Panc1 (cell line): Measurements from ENCODE around the gene ATP6V0C. TPM values are rescaled to one million over a fixed set of nuclear protein-coding genes. Genes with fewer than 3 reads are reported as not detected.

ENCODE experiments used
- ATAC-seq: fragments of 200-7000 bp; cut with Tn5 transposase; 2 replicates; pipeline ENCODE4 v1.9.1; 2020; ENCODE audit warnings: mild to moderate bottlenecking, moderate library complexity
- BruUV-seq: library from RNA; stranded (reverse); fragments of 400-500 nt; replicated peaks from 2 replicates; lab custom pipeline; 2021; lab: Mats Ljungman, UMichigan
- CTCF ChIA-PET: fragments of 300-600 bp; sonication (Branson Sonifier 250); formaldehyde crosslinking; loops from one replicate; lab custom pipeline; 2022; ENCODE audit warnings: antibody characterized with exemption; lab: Charles Lee
- POLR2A ChIA-PET: fragments of 300-600 bp; sonication (Branson Sonifier 250); formaldehyde crosslinking; loops from one replicate; lab custom pipeline; 2022; ENCODE audit warnings: antibody characterized with exemption; lab: Charles Lee
- DNase-seq: peaks from one replicate; pipeline ENCODE4 v3.0.0-alpha.2; 2010; ENCODE audit warnings: low read depth, low spot score
- H3K27ac ChIP-seq: 2 replicates; pipeline ENCODE4 v1.5.1; 2011; ENCODE audit warnings: mild to moderate bottlenecking, low read length, inconsistent platforms
- H3K27me3 ChIP-seq: fragments of 200-500 bp; sonication (Bioruptor generic); 2 replicates; pipeline ENCODE4 v1.6.0; 2014; ENCODE audit warnings: low read length, inconsistent platforms; ENCODE audit not compliant: control insufficient read depth, insufficient read depth
- H3K36me3 ChIP-seq: fragments of 200-500 bp; sonication (Bioruptor generic); 2 replicates; pipeline ENCODE4 v1.5.1; 2014; ENCODE audit warnings: inconsistent platforms, mild to moderate bottlenecking, low read length, moderate library complexity; ENCODE audit not compliant: control insufficient read depth, insufficient read depth
- H3K4me1 ChIP-seq: 2 replicates; pipeline ENCODE4 v1.5.1; 2011; ENCODE audit warnings: inconsistent platforms, mild to moderate bottlenecking, low read length, moderate library complexity; ENCODE audit not compliant: control insufficient read depth, insufficient read depth
- H3K4me3 ChIP-seq, 2 experiments: 2 replicates each; pipeline ENCODE4 v1.5.1; 2011 to 2012; ENCODE audit warnings: low read depth in 2 of 2, low read length in 2 of 2, mild to moderate bottlenecking in 2 of 2, inconsistent platforms in 1 of 2, moderate library complexity in 1 of 2
- H3K9me3 ChIP-seq: fragments of 200-500 bp; sonication (Bioruptor generic); 2 replicates; pipeline ENCODE4 v1.5.1; 2014; ENCODE audit warnings: low read depth, mild to moderate bottlenecking, inconsistent platforms, low read length, moderate library complexity; ENCODE audit not compliant: control insufficient read depth, insufficient read depth
- CTCF ChIP-seq: fragments of 450-650 bp; IDR thresholded peaks from 2 replicates; pipeline ENCODE4 v1.5.1; 2017; ENCODE audit warnings: mild to moderate bottlenecking
- POLR2AphosphoS5 ChIP-seq: IDR thresholded peaks from 2 replicates; pipeline ENCODE4 v1.6.1; 2012; ENCODE audit warnings: mild to moderate bottlenecking, low read depth, low read length, moderate library complexity
- SIN3A ChIP-seq: IDR thresholded peaks from 2 replicates; pipeline ENCODE4 v1.6.1; 2012; ENCODE audit warnings: low read depth, mild to moderate bottlenecking, low read length, moderate library complexity, borderline replicate concordance; ENCODE audit not compliant: insufficient read depth
- TCF7L2 ChIP-seq: IDR thresholded peaks from 2 replicates; pipeline ENCODE4 v1.6.1; 2011; ENCODE audit warnings: mild to moderate bottlenecking, low read depth, low read length, inconsistent platforms
- in situ Hi-C: cut with HindIII; loops from 2 replicates; pipeline ENCODE4 v1.10.0; 2016; ENCODE audit warnings: low sequenced_read_pairs, low pct_unique_long_range_greater_than_20kb
- intact Hi-C: fragments of 100-400 bp; cut with micrococcal nuclease; formaldehyde crosslinking; loops from one replicate; pipeline ENCODE4 v1.10.0; 2022; ENCODE audit not compliant: unreplicated experiment
- total RNA-seq: library from RNA; stranded (reverse); gene quantifications from one replicate; pipeline ENCODE4 v1.2.1, GENCODE V29; 2021; ENCODE audit not compliant: unreplicated experiment
- TF ChIP-seq, protein P1 (sequence below), 2 experiments: IDR thresholded peaks; 2 replicates each; pipeline ENCODE4 v1.6.1; 2011 to 2012; ENCODE audit warnings: low read depth in 2 of 2, control low read depth in 1 of 2, low read length in 1 of 2, mild to moderate bottlenecking in 1 of 2, moderate library complexity in 1 of 2; ENCODE audit not compliant: insufficient read depth in 1 of 2

Gene ATP6V0C
- total RNA-seq, 1 experiment from 2014 or later, result 282 TPM

DNA sequence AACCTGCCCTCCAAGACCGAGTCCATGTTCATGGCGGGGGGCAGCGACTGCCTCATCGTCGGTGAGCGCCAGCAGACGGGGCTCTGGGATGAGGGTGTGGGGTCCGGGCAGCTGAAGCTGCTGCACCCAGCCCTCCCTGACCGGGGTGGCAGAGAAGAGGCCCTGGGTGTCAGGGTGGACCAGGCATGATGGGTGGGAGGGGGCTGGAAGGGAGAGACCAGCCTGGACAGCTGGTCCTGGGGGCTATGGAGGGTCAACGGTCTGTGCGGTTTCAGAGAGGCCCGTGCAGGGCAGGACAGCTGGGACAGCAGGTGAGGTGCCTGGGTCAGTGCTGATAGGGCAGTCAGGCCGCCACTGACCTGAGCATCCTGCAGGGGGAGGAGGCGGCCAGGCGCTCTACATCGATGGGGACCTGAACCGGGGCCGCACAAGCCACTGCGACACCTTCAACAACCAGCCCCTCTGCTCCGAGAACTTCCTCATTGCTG lies 13.3 kb upstream of the ATP6V0C start:
- intact Hi-C loops, result no loop called here
- no peak overlapping the region for H3K4me3 ChIP-seq
- H3K36me3 ChIP-seq, result no peaks in the 10 kb centered on the region; the same call in 1 of the 2 replicates
- in situ Hi-C loops, result no loop called here
- ChIA-PET POLR2A (no interaction called here), CTCF (interaction anchor here (1.0 to 1.9 kb wide), 3 partner anchors 14 to 211 kb away, joined by 4 to 6 read pairs (median 4); partner anchors contain the start of gene NTN3)
- no TSS peak for BruUV-seq
- TF ChIP-seq POLR2AphosphoS5 (no peak), SIN3A (no peak)
- H3K27me3 ChIP-seq, result no peaks in the 10 kb centered on the region
- peaks cover 23% of the 10 kb centered on the region for H3K4me1 ChIP-seq
- no peaks in the 10 kb centered on the region for H3K9me3 ChIP-seq
- ATAC-seq (peak; percentile 48), DNase-seq (no peak)
- H3K27ac ChIP-seq, result no peak overlapping the region

DNA sequence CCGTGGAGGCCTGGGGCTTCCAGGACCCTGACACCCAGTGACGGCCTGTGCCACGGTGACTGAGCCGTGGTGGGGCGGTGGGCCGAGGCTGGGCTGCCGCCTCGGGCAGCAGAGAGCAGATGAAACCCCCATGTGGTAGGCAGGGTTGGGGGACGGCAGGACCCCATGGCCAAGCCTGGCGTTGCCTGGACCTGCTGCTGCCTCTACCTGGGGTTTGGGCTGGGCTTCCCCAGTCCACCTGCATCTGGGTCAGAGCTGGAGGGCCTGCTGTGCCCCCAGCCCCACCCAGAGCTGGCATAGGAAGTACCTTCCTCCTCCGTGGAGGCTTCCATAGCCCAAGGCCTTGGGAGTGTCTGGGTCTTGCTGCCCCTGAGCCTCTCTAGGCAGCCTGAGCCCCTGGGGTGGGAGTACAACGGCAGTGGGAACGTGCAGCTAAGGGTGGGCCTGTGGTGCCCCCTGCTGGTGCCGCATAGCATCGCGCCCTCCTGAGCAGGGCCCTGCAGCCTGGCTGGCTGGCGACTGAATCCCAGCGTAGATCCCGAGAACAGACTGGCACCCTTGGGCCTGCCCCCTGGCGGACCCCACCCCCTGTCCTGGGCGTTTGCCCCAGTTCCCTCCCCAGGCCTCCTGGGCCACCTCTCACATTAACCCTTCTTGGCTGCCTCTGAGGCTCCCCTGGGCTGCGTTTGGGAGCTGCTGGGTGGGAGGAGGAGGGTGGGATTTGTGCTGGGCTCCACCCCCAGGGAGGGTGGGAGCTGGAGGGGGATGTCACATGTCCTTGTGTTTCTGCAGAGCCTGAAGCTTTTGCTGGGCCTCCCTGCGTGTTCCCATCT lies 12.6 kb upstream of the ATP6V0C start:
- BruUV-seq, result no TSS peak
- Histone ChIP-seq H3K4me3 (no peak overlapping the region), H3K36me3 (no peaks in the 10 kb centered on the region; the same call in 1 of the 2 replicates), H3K4me1 (peaks cover 23% of the 10 kb centered on the region), H3K27me3 (no peaks in the 10 kb centered on the region), H3K9me3 (no peaks in the 10 kb centered on the region), H3K27ac (no peak overlapping the region; the same call in 1 of the 2 replicates)
- ATAC-seq (peak; percentile 94), DNase-seq (peak; percentile 42)
- CTCF ChIA-PET, result interaction anchor here (0.6 to 1.9 kb wide), 8 partner anchors 13 to 212 kb away, joined by 3 to 6 read pairs (median 4); partner anchors contain the start of genes NTN3 and TBC1D24
- POLR2A ChIA-PET, result interaction anchor here (0.6 to 0.7 kb wide), 2 partner anchors 32 to 33 kb away, joined by 5 to 10 read pairs; no protein-coding TSS in a partner anchor
- no peak for TF ChIP-seq POLR2AphosphoS5
- TF ChIP-seq TCF7L2, result no peak
- TF ChIP-seq CTCF, result peak; percentile 97
- no peak for TF ChIP-seq SIN3A
- TF ChIP-seq, protein P1, sequence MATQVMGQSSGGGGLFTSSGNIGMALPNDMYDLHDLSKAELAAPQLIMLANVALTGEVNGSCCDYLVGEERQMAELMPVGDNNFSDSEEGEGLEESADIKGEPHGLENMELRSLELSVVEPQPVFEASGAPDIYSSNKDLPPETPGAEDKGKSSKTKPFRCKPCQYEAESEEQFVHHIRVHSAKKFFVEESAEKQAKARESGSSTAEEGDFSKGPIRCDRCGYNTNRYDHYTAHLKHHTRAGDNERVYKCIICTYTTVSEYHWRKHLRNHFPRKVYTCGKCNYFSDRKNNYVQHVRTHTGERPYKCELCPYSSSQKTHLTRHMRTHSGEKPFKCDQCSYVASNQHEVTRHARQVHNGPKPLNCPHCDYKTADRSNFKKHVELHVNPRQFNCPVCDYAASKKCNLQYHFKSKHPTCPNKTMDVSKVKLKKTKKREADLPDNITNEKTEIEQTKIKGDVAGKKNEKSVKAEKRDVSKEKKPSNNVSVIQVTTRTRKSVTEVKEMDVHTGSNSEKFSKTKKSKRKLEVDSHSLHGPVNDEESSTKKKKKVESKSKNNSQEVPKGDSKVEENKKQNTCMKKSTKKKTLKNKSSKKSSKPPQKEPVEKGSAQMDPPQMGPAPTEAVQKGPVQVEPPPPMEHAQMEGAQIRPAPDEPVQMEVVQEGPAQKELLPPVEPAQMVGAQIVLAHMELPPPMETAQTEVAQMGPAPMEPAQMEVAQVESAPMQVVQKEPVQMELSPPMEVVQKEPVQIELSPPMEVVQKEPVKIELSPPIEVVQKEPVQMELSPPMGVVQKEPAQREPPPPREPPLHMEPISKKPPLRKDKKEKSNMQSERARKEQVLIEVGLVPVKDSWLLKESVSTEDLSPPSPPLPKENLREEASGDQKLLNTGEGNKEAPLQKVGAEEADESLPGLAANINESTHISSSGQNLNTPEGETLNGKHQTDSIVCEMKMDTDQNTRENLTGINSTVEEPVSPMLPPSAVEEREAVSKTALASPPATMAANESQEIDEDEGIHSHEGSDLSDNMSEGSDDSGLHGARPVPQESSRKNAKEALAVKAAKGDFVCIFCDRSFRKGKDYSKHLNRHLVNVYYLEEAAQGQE (IDR thresholded peaks at IDR 0.05; ENCODE audit: insufficient read depth in 1 of 2, low read depth in 2 of 2, low read length in 1 of 2), result peak in 1 of 2 experiments; percentile 52; a peak in 1 of 4 replicates
- intact Hi-C loops, result no loop called here
- in situ Hi-C loops, result no loop called here
